ENCODE measurements around the gene CAP1.

CAP1 gene

DNA sequence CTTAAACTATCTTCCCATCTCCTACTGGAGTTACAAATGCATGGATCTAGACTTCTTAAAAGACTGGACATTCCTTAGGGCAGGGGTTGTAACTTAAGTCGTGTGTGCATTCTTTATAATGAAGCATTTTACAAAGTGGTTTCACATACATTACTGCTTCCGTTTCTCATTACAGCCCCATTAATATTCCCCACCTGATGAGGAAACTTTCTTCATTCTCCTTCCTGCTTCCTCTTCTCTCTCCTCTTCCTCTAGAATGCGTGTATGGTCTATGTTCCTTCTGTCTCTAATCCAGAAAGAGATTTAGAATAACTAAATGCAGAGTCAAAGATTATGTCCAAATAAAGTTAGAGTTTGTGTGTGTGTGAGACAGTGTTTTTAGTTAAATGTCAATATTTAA lies 1.8 kb upstream of the CAP1 start:
- H3K27me3 Mint-ChIP-seq, result no peaks in the 10 kb centered on the region
- H3K4me1 Mint-ChIP-seq, result peaks cover 73% of the 10 kb centered on the region
- peak overlapping the region; percentile 5 for H3K4me3 Mint-ChIP-seq
- no peaks in the 10 kb centered on the region for H3K9me3 Mint-ChIP-seq
- H3K36me3 Mint-ChIP-seq (ENCODE audit: insufficient read depth), result peaks cover 23% of the 10 kb centered on the region
- ATAC-seq (replicated peaks; ENCODE audit: extremely low read depth, poor library complexity, severe bottlenecking) (no peak), DNase-seq (ENCODE audit: low spot score in 2 of 2) (no peak)
- H3K27ac Mint-ChIP-seq (ENCODE audit: low read depth), result peak overlapping the region; percentile 96

DNA sequence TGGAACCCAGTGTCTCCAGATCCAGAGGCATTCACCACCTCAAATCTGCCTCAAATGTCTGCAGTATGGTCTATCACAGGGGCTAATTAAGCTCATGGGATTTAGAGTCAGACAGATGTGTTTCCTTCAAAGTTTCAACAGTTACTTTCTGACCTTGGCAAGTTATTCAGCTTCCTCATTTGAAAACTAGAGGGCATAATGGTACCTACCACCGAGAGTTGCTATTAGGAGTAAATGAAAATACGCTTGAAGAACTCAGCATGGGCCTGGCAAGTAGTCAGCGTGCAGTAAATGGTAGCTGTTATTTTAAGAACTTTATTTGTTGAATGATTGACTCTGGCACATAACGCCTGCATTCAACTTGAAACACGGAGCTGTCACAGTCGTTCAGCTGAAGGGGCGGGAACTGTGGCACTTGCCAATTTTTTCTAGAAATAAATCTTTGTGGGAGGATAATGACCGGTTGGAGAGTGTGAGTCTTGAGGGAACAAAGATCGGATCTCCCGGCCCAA lies 1.2 kb upstream of the CAP1 start:
- Mint-ChIP-seq H3K36me3 (ENCODE audit: insufficient read depth) (peaks cover 28% of the 10 kb centered on the region), H3K27ac (ENCODE audit: low read depth) (peak overlapping the region; percentile 96), H3K9me3 (no peaks in the 10 kb centered on the region), H3K4me3 (peak overlapping the region; percentile 76), H3K27me3 (no peaks in the 10 kb centered on the region), H3K4me1 (peaks cover 73% of the 10 kb centered on the region)
- DNase-seq (ENCODE audit: low spot score in 2 of 2) (peak in 1 of 2 donors; percentile 48), ATAC-seq (replicated peaks; ENCODE audit: extremely low read depth, poor library complexity, severe bottlenecking) (peak; percentile 8)

DNA sequence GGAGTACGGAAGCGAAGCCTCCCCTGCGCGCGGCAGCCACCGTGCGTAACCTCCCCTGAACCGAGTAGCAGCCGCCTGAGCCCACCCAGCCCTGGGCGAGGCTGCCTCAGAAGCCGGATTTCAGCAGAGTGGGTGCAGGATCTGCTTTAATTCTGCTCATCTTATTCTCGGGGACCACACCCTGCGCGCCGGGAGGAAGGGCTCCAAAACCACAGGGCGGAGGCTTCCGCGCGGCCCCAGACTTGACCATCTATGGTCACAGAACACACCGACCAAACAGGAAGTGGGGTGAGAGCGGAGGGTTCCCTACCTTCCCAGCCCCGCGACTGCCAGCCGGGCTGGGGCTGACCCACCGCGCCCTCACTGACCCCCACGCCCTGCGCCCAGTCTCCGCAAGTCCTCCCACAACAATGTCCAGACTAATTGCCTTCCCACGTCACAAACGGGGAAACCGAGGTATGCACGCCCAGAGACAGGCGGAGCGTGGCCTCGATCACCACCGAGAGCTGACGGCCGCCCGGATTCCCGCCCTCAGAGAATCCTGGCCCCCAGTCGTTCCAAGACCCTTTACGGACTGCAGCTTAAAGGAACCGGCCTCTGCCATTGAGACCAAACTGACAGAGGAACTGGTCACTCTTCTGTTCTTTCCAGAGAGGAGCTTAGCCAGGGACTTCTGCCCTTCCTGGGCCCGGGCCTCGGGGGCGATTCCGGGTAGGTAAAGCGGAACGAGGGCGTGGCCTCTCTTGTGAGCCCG lies 595 bp upstream of the CAP1 start:
- Mint-ChIP-seq H3K27ac (ENCODE audit: low read depth) (peak overlapping the region; percentile 96), H3K9me3 (no peaks in the 10 kb centered on the region), H3K4me3 (peak overlapping the region; percentile 76), H3K4me1 (peaks cover 72% of the 10 kb centered on the region), H3K36me3 (ENCODE audit: insufficient read depth) (peaks cover 30% of the 10 kb centered on the region), H3K27me3 (no peaks in the 10 kb centered on the region)
- DNase-seq (ENCODE audit: low spot score in 2 of 2) (peak; percentile 44 to 58), ATAC-seq (replicated peaks; ENCODE audit: extremely low read depth, poor library complexity, severe bottlenecking) (peak; percentile 52)

DNA sequence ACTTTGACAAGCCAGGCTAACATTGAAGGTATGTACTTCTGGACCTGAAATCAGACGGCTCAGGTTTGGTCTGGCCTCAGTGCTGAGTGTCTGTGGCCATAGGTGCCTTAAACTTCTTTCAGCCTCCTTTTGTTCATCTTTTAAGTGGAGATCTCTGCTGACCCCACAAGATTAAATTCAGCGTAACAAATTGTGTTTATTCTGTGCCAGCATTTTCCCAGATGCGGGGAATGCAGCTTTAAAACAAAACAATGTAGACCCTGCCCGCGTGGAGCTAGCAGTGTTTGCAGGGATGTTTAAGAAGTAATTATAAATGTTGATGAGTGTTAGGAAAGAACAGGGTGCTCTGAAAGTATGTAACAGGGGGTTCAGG lies 923 bp downstream of the CAP1 start:
- Mint-ChIP-seq H3K4me1 (peaks cover 83% of the 10 kb centered on the region), H3K27ac (ENCODE audit: low read depth) (peak overlapping the region; percentile 96), H3K9me3 (no peaks in the 10 kb centered on the region), H3K27me3 (no peaks in the 10 kb centered on the region), H3K4me3 (peak overlapping the region; percentile 76), H3K36me3 (ENCODE audit: insufficient read depth) (peaks cover 39% of the 10 kb centered on the region)
- DNase-seq (ENCODE audit: low spot score in 2 of 2) (no peak), ATAC-seq (replicated peaks; ENCODE audit: extremely low read depth, poor library complexity, severe bottlenecking) (no peak)

DNA sequence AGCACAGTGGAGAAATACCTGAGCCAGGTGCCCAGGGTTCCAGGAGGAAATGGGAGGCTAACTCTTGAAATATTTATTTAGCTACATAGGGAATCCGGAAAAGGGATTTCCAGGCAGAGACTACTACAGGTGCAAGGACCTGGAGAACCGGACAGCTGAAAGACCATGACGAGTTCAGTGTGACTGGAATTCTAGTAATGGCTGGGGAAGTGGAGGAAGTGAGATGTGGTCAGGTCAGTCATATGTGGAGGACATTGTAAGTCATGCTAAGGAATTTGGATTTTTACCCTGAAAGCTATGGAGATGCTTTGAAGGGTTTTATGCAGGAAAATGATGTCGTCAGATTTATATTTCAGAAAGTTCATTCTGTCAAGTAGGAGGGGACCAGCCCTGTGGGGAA lies 1.8 kb downstream of the CAP1 start:
- H3K9me3 Mint-ChIP-seq, result no peaks in the 10 kb centered on the region
- H3K27ac Mint-ChIP-seq (ENCODE audit: low read depth), result peak overlapping the region; percentile 96
- DNase-seq (ENCODE audit: low spot score in 2 of 2) (no peak), ATAC-seq (replicated peaks; ENCODE audit: extremely low read depth, poor library complexity, severe bottlenecking) (no peak)
- peaks cover 79% of the 10 kb centered on the region for H3K4me1 Mint-ChIP-seq
- peak overlapping the region; percentile 76 for H3K4me3 Mint-ChIP-seq
- no peaks in the 10 kb centered on the region for H3K27me3 Mint-ChIP-seq
- H3K36me3 Mint-ChIP-seq (ENCODE audit: insufficient read depth), result peaks cover 39% of the 10 kb centered on the region

DNA sequence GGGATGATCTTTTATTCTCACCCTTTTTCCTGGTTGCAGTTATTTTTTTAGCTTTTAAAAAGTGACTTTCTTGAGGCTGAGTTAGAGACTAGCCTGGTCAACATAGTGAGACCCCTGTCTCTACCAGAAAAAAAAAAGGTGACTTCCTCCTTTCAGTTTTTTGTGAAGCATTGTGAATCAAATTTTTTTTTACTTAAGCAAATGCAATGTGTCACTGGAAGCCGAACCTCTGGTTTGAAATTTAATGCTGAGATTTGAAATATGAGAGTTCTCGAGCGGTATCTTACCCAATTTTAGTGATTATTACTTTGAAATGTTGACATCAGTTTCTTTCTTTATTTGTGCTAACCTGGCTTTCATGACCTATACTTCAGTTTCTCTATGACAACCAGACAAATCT lies 3.6 kb downstream of the CAP1 start:
- no peaks in the 10 kb centered on the region for H3K27me3 Mint-ChIP-seq
- H3K4me1 Mint-ChIP-seq, result peaks cover 82% of the 10 kb centered on the region
- no peaks in the 10 kb centered on the region for H3K9me3 Mint-ChIP-seq
- ATAC-seq (replicated peaks; ENCODE audit: extremely low read depth, poor library complexity, severe bottlenecking) (no peak), DNase-seq (ENCODE audit: low spot score in 2 of 2) (no peak)
- H3K27ac Mint-ChIP-seq (ENCODE audit: low read depth), result peak overlapping the region; percentile 96
- H3K36me3 Mint-ChIP-seq (ENCODE audit: insufficient read depth), result peaks cover 53% of the 10 kb centered on the region
- H3K4me3 Mint-ChIP-seq, result peak overlapping the region; percentile 76

DNA sequence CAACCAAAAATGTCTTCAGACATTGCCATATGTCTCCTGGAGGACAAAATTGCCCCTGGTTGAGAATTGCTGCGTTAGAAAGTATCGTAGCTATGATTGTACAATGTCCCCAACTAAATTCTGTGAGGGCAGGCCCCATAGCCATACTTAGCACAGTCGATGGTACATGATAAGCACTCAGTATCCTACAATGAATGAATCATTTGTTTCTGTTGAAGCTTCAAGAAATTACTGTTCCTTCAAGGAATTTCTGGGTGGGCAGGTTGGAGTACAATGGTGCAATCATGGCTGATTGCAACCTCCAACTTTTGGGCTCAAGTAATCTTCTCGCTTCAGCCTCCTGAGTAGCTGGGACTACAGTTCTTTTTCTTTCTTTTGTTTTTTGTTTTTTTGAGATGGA lies 4.7 kb downstream of the CAP1 start:
- H3K4me3 Mint-ChIP-seq, result peak overlapping the region; percentile 76
- H3K36me3 Mint-ChIP-seq (ENCODE audit: insufficient read depth), result peaks cover 55% of the 10 kb centered on the region
- no peaks in the 10 kb centered on the region for H3K9me3 Mint-ChIP-seq
- H3K4me1 Mint-ChIP-seq, result peaks cover 83% of the 10 kb centered on the region
- H3K27me3 Mint-ChIP-seq, result no peaks in the 10 kb centered on the region
- ATAC-seq (replicated peaks; ENCODE audit: extremely low read depth, poor library complexity, severe bottlenecking) (no peak), DNase-seq (ENCODE audit: low spot score in 2 of 2) (no peak)
- H3K27ac Mint-ChIP-seq (ENCODE audit: low read depth), result peak overlapping the region; percentile 89

DNA sequence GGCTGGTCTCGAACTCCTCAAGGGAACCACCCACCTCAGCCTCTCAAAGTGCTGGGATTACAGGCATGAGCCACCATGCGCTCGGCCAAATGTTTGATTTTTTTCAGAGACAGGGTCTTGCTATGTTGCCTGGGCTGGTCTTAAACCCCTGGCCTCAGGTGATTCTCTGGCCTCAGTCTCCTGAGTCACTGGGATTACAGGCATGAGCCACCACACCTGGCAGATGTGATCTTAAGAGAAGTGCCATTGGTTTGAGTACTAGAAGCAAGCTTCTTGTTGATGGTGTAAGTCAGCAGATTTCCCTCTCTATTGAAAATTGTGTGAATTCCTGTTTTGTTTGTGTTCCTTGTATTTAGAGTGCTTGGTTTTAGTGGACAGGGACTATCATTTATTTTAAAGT lies 5.2 kb downstream of the CAP1 start:
- peak overlapping the region; percentile 89 for H3K27ac Mint-ChIP-seq (ENCODE audit: low read depth)

DNA sequence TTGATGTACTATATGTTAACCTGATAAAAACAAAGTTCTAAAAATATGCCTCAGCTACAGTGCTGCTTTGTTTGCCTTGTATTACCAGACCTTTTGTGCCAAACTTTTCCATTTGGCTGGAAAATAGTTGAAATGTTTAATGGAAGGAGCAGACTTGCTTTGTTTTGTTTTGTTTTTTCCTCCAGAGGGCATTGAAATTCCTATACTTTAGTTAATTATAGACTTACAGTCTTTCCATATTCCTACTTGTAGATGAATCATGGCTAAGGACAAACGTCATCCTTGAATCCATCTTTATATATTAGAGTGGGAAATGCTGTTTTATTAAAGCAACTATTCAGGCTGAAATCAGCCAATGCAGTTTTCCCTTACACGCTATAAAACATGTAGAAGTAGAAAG lies 6.7 kb downstream of the CAP1 start:
- Mint-ChIP-seq H3K9me3 (no peaks in the 10 kb centered on the region), H3K27me3 (no peaks in the 10 kb centered on the region), H3K36me3 (ENCODE audit: insufficient read depth) (peaks cover 56% of the 10 kb centered on the region), H3K4me1 (peaks cover 83% of the 10 kb centered on the region), H3K4me3 (peak overlapping the region; percentile 44), H3K27ac (ENCODE audit: low read depth) (peak overlapping the region; percentile 82)
- DNase-seq (ENCODE audit: low spot score in 2 of 2) (no peak), ATAC-seq (replicated peaks; ENCODE audit: extremely low read depth, poor library complexity, severe bottlenecking) (no peak)

More for the DNA sequence above, 5.2 kb downstream of the CAP1 start:
- ATAC-seq (replicated peaks; ENCODE audit: extremely low read depth, poor library complexity, severe bottlenecking) (no peak), DNase-seq (ENCODE audit: low spot score in 2 of 2) (no peak)
- Mint-ChIP-seq H3K9me3 (no peaks in the 10 kb centered on the region), H3K4me1 (peaks cover 83% of the 10 kb centered on the region), H3K36me3 (ENCODE audit: insufficient read depth) (peaks cover 53% of the 10 kb centered on the region), H3K27me3 (no peaks in the 10 kb centered on the region), H3K4me3 (peak overlapping the region; percentile 76)

DNA sequence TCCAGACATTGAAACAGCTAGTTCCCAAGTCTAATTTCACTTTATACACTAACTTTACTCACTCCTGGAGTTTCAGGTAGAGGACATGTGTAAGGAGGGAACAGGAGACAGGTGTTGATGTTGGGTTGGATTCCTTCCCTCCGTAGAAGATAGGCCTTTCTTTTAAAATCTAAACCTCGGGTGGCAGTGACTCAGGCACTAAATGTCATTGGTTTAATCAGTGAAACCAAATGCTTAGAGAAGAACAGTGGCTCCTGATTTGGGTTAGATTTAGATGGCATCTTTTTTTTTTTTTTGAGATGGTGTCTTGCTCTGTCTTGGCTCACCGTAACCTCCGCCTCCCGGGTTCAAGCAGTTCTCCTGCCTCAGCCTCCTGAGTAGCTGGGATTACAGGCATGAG lies 7.2 kb downstream of the CAP1 start:
- Mint-ChIP-seq H3K27ac (ENCODE audit: low read depth) (peak overlapping the region; percentile 82), H3K9me3 (no peaks in the 10 kb centered on the region), H3K4me3 (peak overlapping the region; percentile 44), H3K4me1 (peaks cover 81% of the 10 kb centered on the region), H3K36me3 (ENCODE audit: insufficient read depth) (peaks cover 55% of the 10 kb centered on the region), H3K27me3 (no peaks in the 10 kb centered on the region)
- DNase-seq (ENCODE audit: low spot score in 2 of 2) (no peak), ATAC-seq (replicated peaks; ENCODE audit: extremely low read depth, poor library complexity, severe bottlenecking) (no peak)

DNA sequence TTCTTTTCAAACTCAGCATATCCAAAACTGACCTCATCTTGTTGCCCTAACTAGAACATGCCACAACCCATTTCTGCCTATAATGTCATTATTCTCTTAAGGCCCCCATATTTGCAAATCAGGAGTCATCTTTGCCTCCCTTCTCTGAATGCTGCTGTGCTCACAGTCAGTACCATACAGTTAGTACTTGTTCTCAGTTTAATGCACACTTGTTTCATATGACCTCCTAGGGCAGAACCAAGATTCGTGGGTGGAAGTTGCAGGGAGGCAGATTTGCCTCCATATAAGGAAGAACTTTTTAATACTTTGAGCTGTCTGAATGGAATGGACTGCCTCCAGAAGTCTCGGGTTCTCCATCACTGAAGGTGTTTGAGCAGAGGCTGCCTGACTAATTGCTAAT lies 9.2 kb downstream of the CAP1 start:
- Mint-ChIP-seq H3K9me3 (no peaks in the 10 kb centered on the region), H3K36me3 (ENCODE audit: insufficient read depth) (peaks cover 47% of the 10 kb centered on the region), H3K4me1 (peaks cover 80% of the 10 kb centered on the region), H3K27ac (ENCODE audit: low read depth) (peak overlapping the region; percentile 69), H3K4me3 (peak overlapping the region; percentile 44), H3K27me3 (no peaks in the 10 kb centered on the region)
- DNase-seq (ENCODE audit: low spot score in 2 of 2) (no peak), ATAC-seq (replicated peaks; ENCODE audit: extremely low read depth, poor library complexity, severe bottlenecking) (no peak)

DNA sequence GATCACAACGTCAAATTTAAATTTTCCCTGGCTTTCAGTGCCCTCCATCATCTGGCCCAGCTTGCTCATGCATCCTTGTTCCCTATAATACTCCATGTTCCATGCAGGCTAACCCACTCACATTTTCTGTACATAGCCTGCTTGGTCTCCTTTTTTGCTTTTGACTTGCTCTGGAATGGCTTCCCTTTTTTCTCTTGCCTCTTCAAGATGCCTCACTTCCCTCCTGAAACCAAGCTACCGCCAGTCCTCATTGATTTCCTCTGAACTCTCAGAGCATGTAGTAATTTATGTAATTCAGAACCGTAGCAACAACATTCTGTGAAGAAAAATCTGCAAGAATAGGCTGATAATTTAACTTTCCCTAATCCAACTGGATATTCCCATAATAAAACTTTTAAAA lies 10.3 kb downstream of the CAP1 start:
- ATAC-seq (replicated peaks; ENCODE audit: extremely low read depth, poor library complexity, severe bottlenecking), result no peak
- Mint-ChIP-seq H3K27ac (ENCODE audit: low read depth) (peak overlapping the region; percentile 29), H3K4me1 (peaks cover 80% of the 10 kb centered on the region), H3K9me3 (no peaks in the 10 kb centered on the region), H3K27me3 (no peaks in the 10 kb centered on the region), H3K36me3 (ENCODE audit: insufficient read depth) (peaks cover 46% of the 10 kb centered on the region), H3K4me3 (peak overlapping the region; percentile 57)
- no peak for DNase-seq (ENCODE audit: low spot score in 2 of 2)

DNA sequence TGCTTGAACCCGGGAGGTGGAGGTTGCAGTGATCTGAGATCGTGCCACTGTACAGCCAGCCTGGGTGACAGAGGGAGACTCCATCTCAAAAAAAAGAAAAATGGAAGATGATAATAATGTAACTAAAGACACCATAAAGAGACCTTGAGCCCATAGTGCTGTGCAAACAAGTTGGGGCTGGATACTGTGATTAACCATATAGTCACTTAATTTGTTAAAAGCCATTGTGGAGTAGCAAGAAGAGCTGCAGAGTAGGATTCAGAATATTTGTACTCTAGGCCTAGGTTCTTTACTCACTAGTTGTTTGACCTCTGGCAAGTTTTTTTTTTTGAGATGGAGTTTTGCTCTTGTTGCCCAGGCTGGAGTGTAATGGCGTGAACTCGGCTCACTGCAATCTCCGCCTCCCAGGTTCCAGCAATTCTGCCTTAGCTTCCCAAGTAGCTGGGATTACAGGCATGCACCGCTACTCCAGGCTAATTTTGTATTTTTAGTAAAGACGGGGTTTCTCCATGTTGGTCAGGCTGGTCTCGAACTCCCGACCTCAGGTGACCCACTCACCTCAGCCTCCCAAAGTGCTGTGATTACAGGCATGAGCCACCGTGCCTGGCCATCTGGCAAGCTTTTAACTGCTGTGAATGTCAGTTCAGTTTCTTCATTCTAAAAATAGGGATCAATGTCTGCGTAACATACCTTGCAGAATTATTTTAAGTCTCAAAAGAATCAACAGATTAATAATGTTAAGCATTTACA lies 12.8 kb downstream of the CAP1 start:
- ATAC-seq (replicated peaks; ENCODE audit: extremely low read depth, poor library complexity, severe bottlenecking) (no peak), DNase-seq (ENCODE audit: low spot score in 2 of 2) (no peak)
- Mint-ChIP-seq H3K4me1 (peaks cover 91% of the 10 kb centered on the region), H3K9me3 (no peaks in the 10 kb centered on the region), H3K4me3 (peak overlapping the region; percentile 32), H3K27me3 (no peaks in the 10 kb centered on the region), H3K36me3 (ENCODE audit: insufficient read depth) (peaks cover 44% of the 10 kb centered on the region), H3K27ac (ENCODE audit: low read depth) (peak overlapping the region; percentile 63)
